HPDE6-E6E7 (cell line): ENCODE data around the gene MXD3.
"Not testable (repeated sequence)": the region's sequence is repeated elsewhere in the genome, so short reads cannot be mapped to it uniquely, and the experiment has no call there.

Source experiments
- DNase-seq: peaks from one replicate; pipeline ENCODE4 v3.0.0; 2011; ENCODE audit warnings: missing footprints; ENCODE audit errors: extremely low spot score

Gene MXD3

GRCh38 chr5:177343777-177344176 lies 32.1 kb upstream of the MXD3 start:
- DNase-seq: no peak

GRCh38 chr5:177343000-177343399 lies 31.3 kb upstream of the MXD3 start:
- DNase-seq: not testable (repeated sequence)

DNA sequence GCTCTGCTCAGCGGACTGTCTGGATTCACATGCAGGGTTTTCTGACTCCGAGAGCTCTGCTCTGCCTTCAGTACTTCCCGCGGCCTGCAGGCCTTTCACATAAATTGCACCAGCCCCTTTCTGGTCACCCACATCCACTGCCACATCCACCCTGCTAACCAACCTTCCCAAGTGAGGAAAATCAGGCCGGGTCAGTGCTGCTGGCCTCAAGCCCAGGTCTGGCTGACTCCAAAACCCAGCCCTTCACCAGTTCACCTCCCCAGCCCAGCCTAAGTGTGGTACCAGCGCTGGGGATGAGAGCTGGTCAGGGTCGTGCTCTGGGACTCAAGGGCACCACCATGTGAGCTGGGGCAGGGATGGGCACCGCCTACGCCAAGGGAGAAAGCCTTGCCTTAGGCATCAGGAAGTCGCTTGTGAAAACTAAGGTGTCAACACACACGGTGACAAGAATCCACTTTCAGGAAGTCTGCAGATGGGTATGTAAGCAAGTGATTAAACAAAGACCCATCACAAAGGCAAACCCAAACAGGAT lies 27.5 kb upstream of the MXD3 start:
- no peak for DNase-seq

DNA sequence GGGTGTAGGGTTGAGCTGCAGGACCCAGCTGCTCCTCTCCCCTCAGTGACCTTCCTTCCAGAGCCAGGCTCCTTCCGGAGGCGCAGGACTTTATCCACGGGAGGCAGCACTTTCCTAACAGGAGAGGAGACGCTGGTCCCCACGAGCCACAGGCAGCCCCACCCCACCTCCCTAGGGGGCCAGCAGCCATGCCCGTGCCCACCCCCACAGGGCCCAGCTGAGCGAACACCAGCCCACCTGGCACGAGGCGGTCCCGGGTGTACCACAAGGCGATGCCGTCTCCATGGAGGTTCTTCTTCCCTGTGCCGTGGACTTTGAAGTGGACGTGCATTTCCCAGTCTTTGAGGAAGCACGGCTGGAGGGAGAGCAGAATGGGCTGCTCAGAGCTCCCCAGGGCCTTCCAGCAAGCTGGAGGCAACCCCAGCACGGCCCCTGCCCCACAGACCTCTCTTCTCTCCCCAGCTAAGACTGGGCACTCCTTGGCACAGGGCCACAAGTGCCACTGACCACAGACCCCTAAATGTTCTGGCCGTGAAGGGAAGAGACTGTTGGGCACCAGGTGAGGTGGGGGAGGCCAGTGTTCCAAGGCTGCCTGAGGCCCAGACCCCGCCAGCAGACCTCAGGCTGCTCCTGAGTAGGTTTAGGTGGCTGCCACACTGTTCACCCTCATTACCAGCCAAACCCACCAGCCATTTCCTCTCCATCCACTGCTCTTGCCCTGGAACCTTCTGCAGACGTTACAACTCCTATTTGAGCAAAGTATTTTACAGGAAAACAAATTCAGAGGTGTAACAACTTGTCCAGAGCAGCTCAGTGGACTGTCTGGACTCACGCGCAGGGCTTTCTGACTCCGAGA lies 26.8 kb upstream of the MXD3 start:
- no peak for DNase-seq

DNA sequence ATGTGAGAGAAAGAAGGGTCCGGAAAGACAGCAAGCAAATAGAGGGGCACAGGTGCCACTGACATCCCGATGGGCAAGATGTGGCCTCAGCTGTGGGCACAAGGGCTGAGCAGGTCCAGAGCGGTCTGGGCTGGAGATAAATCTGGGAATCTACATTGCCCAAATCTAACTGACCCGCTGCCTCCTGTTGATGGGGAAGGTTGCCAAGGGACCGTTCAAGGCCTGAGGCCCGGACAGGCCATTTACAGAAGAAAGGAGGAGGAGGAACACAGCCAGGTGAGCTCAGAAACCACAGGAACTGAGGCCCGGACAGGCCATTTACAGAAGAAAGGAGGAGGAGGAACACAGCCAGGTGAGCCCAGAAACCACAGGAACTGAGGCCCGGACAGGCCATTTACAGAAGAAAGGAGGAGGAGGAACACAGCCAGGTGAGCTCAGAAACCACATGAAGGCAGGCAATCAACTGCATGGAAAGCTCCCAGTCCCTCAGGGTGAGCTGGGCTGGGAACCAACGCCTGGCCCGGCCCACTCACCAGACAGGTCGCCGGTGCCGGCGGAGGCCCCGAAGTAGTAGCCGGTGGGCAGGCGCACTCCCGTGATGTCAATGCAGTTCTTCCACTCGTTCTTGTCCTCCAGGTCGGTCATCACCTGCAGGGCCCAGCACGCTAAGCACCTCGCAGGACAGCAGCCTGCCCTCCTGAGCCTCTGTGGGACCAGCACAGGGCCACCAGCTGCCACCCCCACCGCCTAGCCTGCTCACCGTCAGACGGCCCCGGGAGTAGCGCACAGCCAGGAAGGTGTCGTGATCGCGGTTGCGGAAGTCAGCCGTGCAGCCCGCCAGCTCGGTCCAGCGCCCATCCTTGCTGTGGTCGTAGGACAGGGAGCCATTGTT lies 25.2 kb upstream of the MXD3 start:
- DNase-seq: no peak

GRCh38 chr5:177336112-177336511 lies 24.4 kb upstream of the MXD3 start:
- no peak for DNase-seq

DNA sequence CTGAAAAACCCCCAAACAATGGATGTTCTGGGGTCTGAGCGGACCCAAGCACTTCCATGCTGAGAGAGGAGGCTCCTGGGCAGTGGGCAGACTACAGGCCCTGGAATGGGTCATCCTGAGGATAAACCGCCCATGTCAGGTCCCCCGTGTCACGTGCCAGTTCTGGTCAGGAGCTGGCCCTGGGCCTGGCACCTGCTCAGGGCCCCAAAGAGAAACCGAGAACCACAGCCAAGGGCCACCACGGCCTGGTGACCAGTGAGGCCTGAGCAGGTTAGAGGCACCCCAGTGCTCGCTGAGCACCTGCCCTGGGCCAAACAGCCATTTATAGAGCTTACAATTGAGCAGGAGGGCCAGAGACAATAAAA lies 24.0 kb upstream of the MXD3 start:
- DNase-seq: no peak

- DNase-seq: no peak
Observed at GRCh38 chr5:177334781-177335700, 23.3 kb upstream of the MXD3 start.

DNA sequence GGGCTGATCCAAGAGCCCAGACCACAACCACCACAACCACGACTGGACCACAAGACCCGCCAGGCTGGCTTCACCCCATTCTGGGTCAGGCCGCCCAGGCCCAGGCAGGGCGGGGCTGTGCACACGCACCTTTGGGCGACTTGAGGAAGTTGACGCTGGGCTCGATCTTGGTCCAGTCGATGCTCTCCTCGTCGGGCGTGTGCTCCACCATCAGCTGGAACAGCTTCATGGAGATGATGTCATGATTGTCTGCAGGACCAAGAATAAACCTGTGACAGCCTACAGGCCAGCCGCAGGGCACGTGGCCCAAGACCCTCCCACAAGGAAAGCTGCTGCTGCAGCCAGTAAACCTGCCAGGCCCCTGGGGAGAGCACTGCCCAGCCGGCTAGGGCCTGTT lies 22.5 kb upstream of the MXD3 start:
- no peak for DNase-seq

- DNase-seq: no peak
Observed at GRCh38 chr5:177333420-177334154, 21.9 kb upstream of the MXD3 start.

- DNase-seq: no peak
Observed at GRCh38 chr5:177332896-177333260, 21.2 kb upstream of the MXD3 start.

- DNase-seq: no peak
Observed at GRCh38 chr5:177332031-177332895, 20.6 kb upstream of the MXD3 start.

DNA sequence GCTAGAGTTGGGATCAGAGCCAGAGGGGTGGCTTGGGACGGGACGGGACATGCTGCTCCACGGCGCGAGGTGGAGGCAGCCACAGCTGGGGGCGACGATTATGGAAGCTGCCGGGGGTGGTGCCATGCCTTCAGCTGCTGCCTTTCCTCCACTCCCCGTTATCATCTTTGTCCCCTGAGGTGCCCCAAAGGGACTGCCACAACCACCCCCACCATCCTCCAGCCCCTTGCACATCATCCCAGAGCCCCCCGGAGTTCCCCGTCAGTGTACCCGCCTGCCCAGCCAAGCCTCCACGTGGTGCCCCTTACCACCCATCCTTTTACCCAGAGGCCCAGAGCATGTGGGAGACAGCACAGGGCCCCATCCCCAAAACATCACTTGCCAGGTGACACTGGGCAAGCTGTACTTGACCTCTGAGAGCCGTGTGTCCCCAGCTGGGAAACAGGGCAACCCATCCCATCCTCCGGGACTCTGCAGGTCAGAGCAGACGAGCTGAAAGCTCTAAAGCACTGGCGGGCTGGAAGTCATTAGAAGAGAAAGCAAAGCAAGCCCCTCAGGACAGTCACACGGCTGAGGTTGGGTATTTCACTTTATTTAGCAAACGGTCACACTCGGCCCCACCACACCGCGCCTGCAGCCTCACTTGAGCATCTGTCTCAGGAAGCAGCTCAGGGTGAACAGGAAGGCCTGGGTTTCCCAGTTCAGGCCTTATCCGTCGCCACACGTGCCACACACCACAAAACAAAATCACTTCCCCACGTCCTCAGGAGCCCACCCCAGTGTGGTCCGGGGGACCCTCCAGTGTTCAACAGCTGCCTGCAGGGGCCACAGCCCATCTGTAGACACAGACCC lies 19.5 kb upstream of the MXD3 start:
- no peak for DNase-seq

GRCh38 chr5:177329883-177330282 lies 18.2 kb upstream of the MXD3 start:
- DNase-seq: no peak

- no peak for DNase-seq
Observed at GRCh38 chr5:177328545-177329231, 17.0 kb upstream of the MXD3 start.

- no peak for DNase-seq
Observed at GRCh38 chr5:177327539-177328522, 16.1 kb upstream of the MXD3 start.

DNA sequence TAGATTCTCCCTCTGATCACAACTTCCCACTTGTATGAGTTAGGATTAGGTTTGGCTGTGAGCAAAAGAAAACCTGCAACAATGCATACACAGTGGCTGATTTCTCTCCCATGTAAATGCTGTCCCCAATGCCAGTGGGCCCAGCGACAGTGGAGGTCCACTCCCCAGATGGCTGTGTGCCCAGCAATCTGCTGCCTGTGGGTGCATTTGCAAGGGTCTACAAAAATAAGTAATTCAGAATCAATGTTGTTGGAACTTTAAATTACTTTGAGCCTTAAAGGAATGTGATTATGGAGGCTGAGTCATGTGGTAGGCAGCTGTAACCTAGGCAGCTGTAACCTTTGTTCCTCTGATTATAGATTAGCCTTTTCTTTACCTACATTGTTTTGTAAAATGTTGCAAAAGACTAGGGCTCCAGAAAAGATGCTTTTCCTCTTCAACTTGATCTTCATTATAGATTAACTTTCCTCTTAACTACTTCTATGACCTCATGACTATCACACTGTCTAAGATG lies 14.2 kb upstream of the MXD3 start:
- DNase-seq: no peak
